C4-2B (cell line): ENCODE measurements around the gene NT5C1B.

Source experiments
- H3K27ac ChIP-seq: fragments of 450-650 bp; 2 replicates; pipeline ENCODE4 v1.5.1; 2017
- ZFX ChIP-seq: fragments of 450-650 bp; IDR thresholded peaks from 2 replicates; pipeline ENCODE4 v1.6.1; 2017
- TF ChIP-seq, protein P1 (sequence below): fragments of 450-650 bp; conservative IDR thresholded peaks from 2 replicates; pipeline ENCODE4 v1.5.1; 2017; ENCODE audit warnings: mild to moderate bottlenecking

The NT5C1B gene

DNA sequence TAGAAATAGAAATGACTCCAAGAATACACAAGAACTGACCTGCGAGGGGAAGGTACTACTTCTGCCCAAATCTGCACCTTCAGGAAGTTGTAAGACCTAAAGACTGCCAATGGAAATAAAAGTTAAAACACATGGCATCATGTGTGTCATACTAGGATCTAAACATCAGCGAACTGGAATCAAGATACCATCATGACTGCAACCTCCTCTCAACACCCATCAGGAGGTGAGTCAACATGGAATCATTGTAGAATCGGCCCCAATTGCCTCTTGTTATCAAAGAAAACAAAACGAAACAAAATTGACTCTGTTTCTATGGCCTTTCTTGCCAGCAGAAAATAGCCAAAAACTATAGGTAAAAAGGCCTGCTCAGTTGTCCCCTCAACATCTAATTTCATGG is 44.0 kb downstream of the NT5C1B start:
- H3K27ac ChIP-seq: no peak overlapping the region
- TF ChIP-seq ZFX: no peak
- TF ChIP-seq, protein P1, sequence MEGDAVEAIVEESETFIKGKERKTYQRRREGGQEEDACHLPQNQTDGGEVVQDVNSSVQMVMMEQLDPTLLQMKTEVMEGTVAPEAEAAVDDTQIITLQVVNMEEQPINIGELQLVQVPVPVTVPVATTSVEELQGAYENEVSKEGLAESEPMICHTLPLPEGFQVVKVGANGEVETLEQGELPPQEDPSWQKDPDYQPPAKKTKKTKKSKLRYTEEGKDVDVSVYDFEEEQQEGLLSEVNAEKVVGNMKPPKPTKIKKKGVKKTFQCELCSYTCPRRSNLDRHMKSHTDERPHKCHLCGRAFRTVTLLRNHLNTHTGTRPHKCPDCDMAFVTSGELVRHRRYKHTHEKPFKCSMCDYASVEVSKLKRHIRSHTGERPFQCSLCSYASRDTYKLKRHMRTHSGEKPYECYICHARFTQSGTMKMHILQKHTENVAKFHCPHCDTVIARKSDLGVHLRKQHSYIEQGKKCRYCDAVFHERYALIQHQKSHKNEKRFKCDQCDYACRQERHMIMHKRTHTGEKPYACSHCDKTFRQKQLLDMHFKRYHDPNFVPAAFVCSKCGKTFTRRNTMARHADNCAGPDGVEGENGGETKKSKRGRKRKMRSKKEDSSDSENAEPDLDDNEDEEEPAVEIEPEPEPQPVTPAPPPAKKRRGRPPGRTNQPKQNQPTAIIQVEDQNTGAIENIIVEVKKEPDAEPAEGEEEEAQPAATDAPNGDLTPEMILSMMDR: no peak

DNA sequence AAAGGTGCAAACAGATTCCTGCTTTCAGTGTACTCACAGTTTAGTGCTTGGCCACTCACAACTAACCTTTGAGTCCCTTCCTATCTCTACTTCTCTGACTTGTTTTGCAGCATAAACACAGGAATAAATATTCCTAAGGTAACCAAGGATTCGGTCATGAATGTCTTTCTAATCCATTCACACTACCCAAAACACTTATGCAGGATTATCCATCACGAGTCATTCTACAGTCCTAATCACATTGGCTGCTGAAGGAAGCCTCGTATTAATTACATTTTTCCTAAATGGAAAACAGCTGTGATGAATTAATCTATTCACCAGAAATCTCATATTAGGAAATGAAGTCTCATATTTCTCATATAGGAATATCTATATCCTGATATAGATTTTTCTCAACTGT is 45.2 kb downstream of the NT5C1B start:
- TF ChIP-seq ZFX: no peak
- TF ChIP-seq, protein P1: no peak
- H3K27ac ChIP-seq: no peak overlapping the region

DNA sequence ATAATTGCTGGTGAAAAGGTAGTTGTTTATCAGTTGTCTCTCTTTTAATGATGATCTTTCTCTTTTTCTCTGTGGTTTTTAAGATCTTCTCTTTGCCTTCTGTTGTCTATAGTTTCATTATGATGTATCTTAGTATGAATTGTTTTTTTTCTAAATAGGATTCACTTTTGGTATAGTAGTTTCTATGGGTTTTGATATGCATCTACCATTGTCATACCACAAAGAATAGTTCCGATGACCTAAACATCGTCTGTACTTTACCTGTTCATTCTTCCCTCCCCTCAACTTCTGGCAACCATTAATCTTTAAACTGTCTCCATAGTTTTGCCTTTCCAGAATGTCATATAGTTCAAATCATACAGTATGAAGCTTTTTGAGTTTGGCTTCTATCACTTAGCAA is 48.5 kb downstream of the NT5C1B start:
- H3K27ac ChIP-seq: no peak overlapping the region
- TF ChIP-seq, protein P1: no peak
- TF ChIP-seq ZFX: no peak

DNA sequence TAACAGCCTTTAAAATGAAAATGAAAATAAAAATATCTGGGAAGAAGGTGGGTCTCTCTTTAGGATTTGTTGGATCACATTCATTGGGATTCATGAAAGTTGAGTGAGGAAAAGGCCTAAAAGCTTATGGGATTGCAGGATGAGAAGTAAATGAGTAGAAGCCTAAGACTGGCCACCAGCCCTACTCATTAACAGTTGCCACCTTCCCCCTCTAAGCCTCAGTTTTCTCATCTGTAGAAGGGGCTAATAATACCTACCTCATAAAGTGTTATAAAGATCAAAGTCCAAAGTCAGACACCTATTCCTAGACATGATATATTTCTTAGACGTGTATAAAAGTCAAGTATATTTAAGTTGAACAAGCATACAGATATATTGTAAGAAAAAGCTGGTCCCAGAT is 52.7 kb downstream of the NT5C1B start:
- TF ChIP-seq ZFX: no peak
- TF ChIP-seq, protein P1: no peak
- H3K27ac ChIP-seq: no peak overlapping the region

DNA sequence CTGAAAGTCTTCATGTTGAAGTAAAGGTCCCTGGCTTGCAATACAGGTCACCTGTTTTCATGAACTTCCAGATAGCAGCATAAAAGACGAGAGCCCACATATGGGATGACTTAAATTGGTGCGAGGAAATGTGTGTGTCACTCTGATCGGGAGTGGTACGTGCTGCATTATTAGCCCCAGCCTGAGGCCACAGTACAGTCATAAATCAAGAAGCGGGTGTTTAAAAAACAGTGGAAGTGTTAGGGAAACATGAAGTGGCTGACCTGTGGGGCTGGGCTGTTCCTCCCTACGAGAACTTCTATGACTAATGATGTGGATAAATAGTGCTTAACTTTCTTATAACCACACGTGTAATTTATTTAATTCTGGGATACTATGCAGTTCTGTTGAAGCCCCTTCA is 53.3 kb downstream of the NT5C1B start:
- no peak overlapping the region for H3K27ac ChIP-seq
- TF ChIP-seq, protein P1: no peak

DNA sequence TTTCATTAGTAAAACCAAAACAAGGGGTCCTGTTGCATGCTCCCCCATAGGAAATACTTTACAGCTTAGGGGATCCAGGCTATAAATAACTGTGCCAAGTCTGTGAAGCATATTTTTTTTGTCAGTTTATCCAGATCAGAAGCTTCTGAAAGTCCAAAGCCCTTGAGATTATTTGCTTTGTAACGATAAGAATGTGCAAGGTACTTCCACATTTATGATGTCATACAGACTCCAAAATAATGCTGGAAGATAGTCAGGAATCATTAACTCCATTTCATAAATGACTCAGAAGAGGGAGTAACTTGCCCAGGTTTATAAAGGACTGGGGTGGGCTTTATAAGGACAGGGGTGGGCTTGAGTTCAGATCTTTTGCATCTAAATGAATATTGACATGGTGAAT is 58.2 kb downstream of the NT5C1B start:
- no peak for TF ChIP-seq ZFX
- TF ChIP-seq, protein P1: no peak
- H3K27ac ChIP-seq: no peak overlapping the region

DNA sequence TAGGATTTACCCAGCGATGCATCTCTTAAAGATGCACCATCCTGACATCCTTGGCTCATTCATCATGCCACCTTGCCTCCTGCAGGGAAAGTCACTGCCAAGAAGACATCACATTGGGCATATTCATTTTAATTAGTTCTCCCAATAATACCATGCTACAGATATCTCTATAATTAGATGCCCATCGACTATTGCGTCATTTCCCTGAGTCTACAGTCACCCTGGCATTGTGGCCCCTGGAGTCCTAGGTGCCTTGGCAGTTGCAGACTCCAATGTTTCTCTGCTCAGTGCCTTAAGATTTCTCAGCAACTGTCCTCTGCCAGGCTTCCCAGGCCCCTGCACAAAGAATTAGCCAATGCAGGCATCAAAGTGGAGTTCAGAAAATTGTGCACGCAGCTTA is 61.5 kb downstream of the NT5C1B start:
- TF ChIP-seq ZFX: no peak
- TF ChIP-seq, protein P1: no peak
- no peak overlapping the region for H3K27ac ChIP-seq
